Liver (tissue), 9 donors: ENCODE data around the gene ACACA. TPM values are rescaled to one million over a fixed set of nuclear protein-coding genes. Genes with fewer than 3 reads are reported as not detected.

Experiments
- DNase-seq: peaks from one replicate; pipeline ENCODE4 v3.0.0-alpha.2; 2017; ENCODE audit warnings: low spot score
- H3K27ac ChIP-seq, 2 donors: one replicate each; pipeline ENCODE4 v1.7.0; 2013; ENCODE audit warnings: inconsistent platforms in 2 of 2, low read length in 2 of 2, control low read depth in 1 of 2, low read depth in 1 of 2, mild to moderate bottlenecking in 1 of 2
- H3K27me3 ChIP-seq, 4 donors: one replicate each; pipeline versions ENCODE4 v1.6.1 to v1.7.0; 2013; ENCODE audit warnings: low read length in 3 of 4, inconsistent platforms in 1 of 4, mild to moderate bottlenecking in 1 of 4, moderate library complexity in 1 of 4; ENCODE audit not compliant: control insufficient read depth in 4 of 4, insufficient read depth in 4 of 4
- H3K36me3 ChIP-seq, 4 donors: one replicate each; pipeline versions ENCODE4 v1.6.1 to v1.7.0; 2013; ENCODE audit warnings: low read length in 3 of 4, mild to moderate bottlenecking in 3 of 4, low read depth in 1 of 4, moderate library complexity in 1 of 4; ENCODE audit not compliant: control insufficient read depth in 4 of 4, insufficient read depth in 3 of 4
- H3K4me1 ChIP-seq, 4 donors: one replicate each; pipeline versions ENCODE4 v1.6.1 to v1.7.0; 2013; ENCODE audit warnings: low read length in 3 of 4, mild to moderate bottlenecking in 3 of 4, moderate library complexity in 1 of 4; ENCODE audit not compliant: control insufficient read depth in 4 of 4, insufficient read depth in 4 of 4
- H3K4me3 ChIP-seq, 3 donors: one replicate each; pipeline versions ENCODE4 v1.6.1 to v1.7.0; 2013; ENCODE audit warnings: low read length in 3 of 3, control low read depth in 1 of 3, low read depth in 1 of 3, mild to moderate bottlenecking in 1 of 3
- H3K9ac ChIP-seq, 2 donors: one replicate each; pipeline ENCODE4 v1.7.0; 2013; ENCODE audit warnings: low read length in 2 of 2, mild to moderate bottlenecking in 2 of 2, moderate library complexity in 2 of 2, control low read depth in 1 of 2, low read depth in 1 of 2
- H3K9me3 ChIP-seq, 4 donors: one replicate each; pipeline versions ENCODE4 v1.6.1 to v1.7.0; 2013; ENCODE audit warnings: low read length in 3 of 4; ENCODE audit not compliant: control insufficient read depth in 4 of 4
- EGR1 ChIP-seq, 2 donors: IDR thresholded peaks; 2 replicates each; pipeline ENCODE4 v1.6.1; 2016 to 2018; ENCODE audit warnings: antibody characterized with exemption in 2 of 2, low read depth in 2 of 2
- FOXA1 ChIP-seq: IDR thresholded peaks from 2 replicates; pipeline ENCODE4 v1.6.1; 2016; ENCODE audit warnings: antibody characterized with exemption
- FOXA2 ChIP-seq: IDR thresholded peaks from 2 replicates; pipeline ENCODE4 v1.6.1; 2016; ENCODE audit warnings: antibody characterized with exemption
- GABPA ChIP-seq, 2 donors: IDR thresholded peaks in 1 of 2; conservative IDR thresholded peaks in 1 of 2; 2 replicates each; pipeline ENCODE4 v1.6.1; 2016; ENCODE audit warnings: antibody characterized with exemption in 2 of 2, mild to moderate bottlenecking in 1 of 2, moderate library complexity in 1 of 2
- HNF4A ChIP-seq, 2 donors: conservative IDR thresholded peaks; 2 replicates each; pipeline ENCODE4 v1.6.1; 2016; ENCODE audit warnings: antibody characterized with exemption in 2 of 2, mild to moderate bottlenecking in 2 of 2
- HNF4G ChIP-seq: IDR thresholded peaks from 2 replicates; pipeline ENCODE4 v1.6.1; 2016; ENCODE audit warnings: antibody characterized with exemption
- JUND ChIP-seq, 2 donors: IDR thresholded peaks; 2 replicates each; pipeline ENCODE4 v1.6.1; 2016; ENCODE audit warnings: antibody characterized with exemption in 2 of 2
- NR2F2 ChIP-seq: IDR thresholded peaks from 2 replicates; pipeline ENCODE4 v1.6.1; 2016; ENCODE audit warnings: antibody characterized with exemption
- RAD21 ChIP-seq, 2 donors: IDR thresholded peaks; 2 replicates each; pipeline ENCODE4 v1.6.1; 2016; ENCODE audit warnings: antibody characterized with exemption in 2 of 2, mild to moderate bottlenecking in 2 of 2
- RXRA ChIP-seq, 2 donors: IDR thresholded peaks; 2 replicates each; pipeline ENCODE4 v1.6.1; 2017 to 2018; ENCODE audit warnings: antibody characterized with exemption in 2 of 2, mild to moderate bottlenecking in 1 of 2
- SP1 ChIP-seq: IDR thresholded peaks from 2 replicates; pipeline ENCODE4 v1.6.1; 2018; ENCODE audit warnings: antibody characterized with exemption, mild to moderate bottlenecking
- TAF1 ChIP-seq: conservative IDR thresholded peaks from 2 replicates; pipeline ENCODE4 v1.6.1; 2016; ENCODE audit warnings: antibody characterized with exemption, mild to moderate bottlenecking
- YY1 ChIP-seq: IDR thresholded peaks from 2 replicates; pipeline ENCODE4 v1.6.1; 2016; ENCODE audit warnings: antibody characterized with exemption, mild to moderate bottlenecking
- WGBS: extraction: QIAGEN DNeasy Blood & Tissue Kit; methylation state at CpG from one replicate; pipeline ENCODE4 v1.1.7; 2013; 5-methylcytosine and 5-hydroxymethylcytosine counted together
- polyA plus RNA-seq, 2 donors: library from polyadenylated mRNA; stranded (reverse) in 1 of 2; unstranded in 1 of 2; fragments of 200-250 nt in 1 of 2; fragments of >200 nt in 1 of 2; fragmentation: Nextera tagmentation in 1 of 2; extraction: Ambion mirVana in 1 of 2; gene quantifications; one replicate each; pipeline versions ENCODE4 v1.2.1 to v1.2.3, GENCODE V29; 2013 to 2015
- total RNA-seq, 2 donors: library from RNA; depleted of rRNA; stranded (reverse); fragments of >200 nt; gene quantifications; one replicate each; pipeline ENCODE4 v1.2.3, GENCODE V29; 2014
- TF ChIP-seq, protein P1 (sequence below): IDR thresholded peaks from 2 replicates; pipeline ENCODE4 v1.6.1; 2016; ENCODE audit warnings: antibody characterized with exemption
- TF ChIP-seq, protein P2 (sequence below): IDR thresholded peaks from 2 replicates; pipeline ENCODE4 v1.6.1; 2016; ENCODE audit warnings: antibody characterized with exemption
- TF ChIP-seq, protein P3 (sequence below): fragments of 150-350 bp; IDR thresholded peaks from 2 replicates; pipeline ENCODE4 v1.5.1; 2017; ENCODE audit warnings: improper control_type of control experiment, low read depth, low read length; ENCODE audit not compliant: missing input control
- TF ChIP-seq, protein P4 (sequence below): IDR thresholded peaks from 2 replicates; pipeline ENCODE4 v1.6.1; 2016; ENCODE audit warnings: antibody characterized with exemption
- donor health status: healthy.
- donor health status: healthy.
- donor health status: healthy.
- donor health status: healthy.
- donor health status: healthy.

Gene ACACA
- total and polyA plus RNA-seq, 4 donors = 14.8 to 49.5 (median 31.2) TPM

DNA sequence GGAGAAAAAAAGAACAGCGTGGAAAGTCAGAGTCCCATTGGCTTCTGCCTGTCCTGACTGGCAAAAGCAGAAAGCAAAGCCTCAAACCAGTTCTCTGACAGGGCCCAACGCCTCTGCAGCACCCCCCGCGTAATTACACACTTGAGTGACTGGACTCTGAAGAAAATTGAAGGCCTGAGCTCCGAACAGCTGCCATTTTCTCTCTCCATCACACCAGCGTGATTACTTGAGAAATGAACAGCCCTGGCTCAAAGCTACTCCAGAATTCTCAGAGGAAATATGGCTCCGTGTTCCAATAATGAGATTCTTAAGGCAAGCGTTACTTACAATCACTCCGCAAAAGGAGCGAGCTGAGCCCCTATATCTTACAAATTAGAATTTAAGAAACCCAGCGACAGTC lies 173.6 kb downstream of the ACACA start:
- no peak overlapping the region for H3K9ac ChIP-seq
- H3K4me3 ChIP-seq = no peak overlapping the region
- TF ChIP-seq YY1 = no peak
- TF ChIP-seq, protein P1, sequence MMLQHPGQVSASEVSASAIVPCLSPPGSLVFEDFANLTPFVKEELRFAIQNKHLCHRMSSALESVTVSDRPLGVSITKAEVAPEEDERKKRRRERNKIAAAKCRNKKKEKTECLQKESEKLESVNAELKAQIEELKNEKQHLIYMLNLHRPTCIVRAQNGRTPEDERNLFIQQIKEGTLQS = no peak
- TF ChIP-seq TAF1 = no peak
- no peak for TF ChIP-seq HNF4A (conservative IDR thresholded peaks at IDR 0.05)
- no peak for TF ChIP-seq SP1
- TF ChIP-seq, protein P2, sequence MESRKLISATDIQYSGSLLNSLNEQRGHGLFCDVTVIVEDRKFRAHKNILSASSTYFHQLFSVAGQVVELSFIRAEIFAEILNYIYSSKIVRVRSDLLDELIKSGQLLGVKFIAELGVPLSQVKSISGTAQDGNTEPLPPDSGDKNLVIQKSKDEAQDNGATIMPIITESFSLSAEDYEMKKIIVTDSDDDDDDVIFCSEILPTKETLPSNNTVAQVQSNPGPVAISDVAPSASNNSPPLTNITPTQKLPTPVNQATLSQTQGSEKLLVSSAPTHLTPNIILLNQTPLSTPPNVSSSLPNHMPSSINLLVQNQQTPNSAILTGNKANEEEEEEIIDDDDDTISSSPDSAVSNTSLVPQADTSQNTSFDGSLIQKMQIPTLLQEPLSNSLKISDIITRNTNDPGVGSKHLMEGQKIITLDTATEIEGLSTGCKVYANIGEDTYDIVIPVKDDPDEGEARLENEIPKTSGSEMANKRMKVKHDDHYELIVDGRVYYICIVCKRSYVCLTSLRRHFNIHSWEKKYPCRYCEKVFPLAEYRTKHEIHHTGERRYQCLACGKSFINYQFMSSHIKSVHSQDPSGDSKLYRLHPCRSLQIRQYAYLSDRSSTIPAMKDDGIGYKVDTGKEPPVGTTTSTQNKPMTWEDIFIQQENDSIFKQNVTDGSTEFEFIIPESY = no peak
- TF ChIP-seq HNF4G = no peak
- no peak for TF ChIP-seq GABPA (IDR thresholded peaks at IDR 0.05 in 1 of 2, conservative IDR thresholded peaks at IDR 0.05 in 1 of 2)
- TF ChIP-seq FOXA2 = no peak
- TF ChIP-seq RXRA (IDR thresholded peaks at IDR 0.05) = no peak
- TF ChIP-seq EGR1 (IDR thresholded peaks at IDR 0.05; ENCODE audit: low read depth in 2 of 2) = no peak
- no peak for TF ChIP-seq RAD21 (IDR thresholded peaks at IDR 0.05)
- TF ChIP-seq, protein P3, sequence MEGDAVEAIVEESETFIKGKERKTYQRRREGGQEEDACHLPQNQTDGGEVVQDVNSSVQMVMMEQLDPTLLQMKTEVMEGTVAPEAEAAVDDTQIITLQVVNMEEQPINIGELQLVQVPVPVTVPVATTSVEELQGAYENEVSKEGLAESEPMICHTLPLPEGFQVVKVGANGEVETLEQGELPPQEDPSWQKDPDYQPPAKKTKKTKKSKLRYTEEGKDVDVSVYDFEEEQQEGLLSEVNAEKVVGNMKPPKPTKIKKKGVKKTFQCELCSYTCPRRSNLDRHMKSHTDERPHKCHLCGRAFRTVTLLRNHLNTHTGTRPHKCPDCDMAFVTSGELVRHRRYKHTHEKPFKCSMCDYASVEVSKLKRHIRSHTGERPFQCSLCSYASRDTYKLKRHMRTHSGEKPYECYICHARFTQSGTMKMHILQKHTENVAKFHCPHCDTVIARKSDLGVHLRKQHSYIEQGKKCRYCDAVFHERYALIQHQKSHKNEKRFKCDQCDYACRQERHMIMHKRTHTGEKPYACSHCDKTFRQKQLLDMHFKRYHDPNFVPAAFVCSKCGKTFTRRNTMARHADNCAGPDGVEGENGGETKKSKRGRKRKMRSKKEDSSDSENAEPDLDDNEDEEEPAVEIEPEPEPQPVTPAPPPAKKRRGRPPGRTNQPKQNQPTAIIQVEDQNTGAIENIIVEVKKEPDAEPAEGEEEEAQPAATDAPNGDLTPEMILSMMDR = no peak
- TF ChIP-seq FOXA1 = no peak
- no peak for TF ChIP-seq NR2F2
- TF ChIP-seq JUND (IDR thresholded peaks at IDR 0.05) = no peak
- TF ChIP-seq, protein P4, sequence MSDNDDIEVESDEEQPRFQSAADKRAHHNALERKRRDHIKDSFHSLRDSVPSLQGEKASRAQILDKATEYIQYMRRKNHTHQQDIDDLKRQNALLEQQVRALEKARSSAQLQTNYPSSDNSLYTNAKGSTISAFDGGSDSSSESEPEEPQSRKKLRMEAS = no peak
- peaks cover 0 to 18% (median 11%) of the 10 kb centered on the region in 4 donors for H3K4me1 ChIP-seq
- no peaks in the 10 kb centered on the region for H3K27me3 ChIP-seq
- H3K36me3 ChIP-seq = peaks cover 3 to 26% (median 15%) of the 10 kb centered on the region in 4 donors
- H3K9me3 ChIP-seq = no peaks in the 10 kb centered on the region
- DNase-seq = no peak
- no peak overlapping the region for H3K27ac ChIP-seq
- whole genome bisulfite sequencing = 97% methylated on average over 11 of the region's 11 CpGs

DNA sequence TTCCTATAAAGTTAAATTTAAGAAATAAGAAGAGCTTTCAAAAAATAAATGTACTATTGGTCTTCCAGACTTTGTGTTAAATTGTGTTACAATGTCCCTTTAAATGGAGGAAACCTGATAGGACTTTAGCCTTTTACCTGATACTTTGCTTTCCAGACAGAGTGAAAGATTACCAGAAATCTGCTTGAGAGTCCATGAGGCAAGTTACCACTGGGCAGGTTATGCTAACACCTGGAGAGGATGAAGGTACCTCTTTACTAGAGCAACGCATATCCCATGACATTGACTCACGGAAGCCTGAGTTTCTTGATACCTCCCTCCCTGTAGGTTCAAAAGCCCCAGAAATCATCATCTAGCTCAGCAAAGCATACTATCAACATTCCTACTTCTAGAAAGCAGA lies 174.7 kb downstream of the ACACA start:
- H3K27ac ChIP-seq = no peak overlapping the region
- peaks cover 0 to 20% (median 10%) of the 10 kb centered on the region in 4 donors for H3K36me3 ChIP-seq
- no peaks in the 10 kb centered on the region for H3K27me3 ChIP-seq
- H3K4me1 ChIP-seq = peaks cover 0 to 18% (median 11%) of the 10 kb centered on the region in 4 donors
- no peak overlapping the region for H3K4me3 ChIP-seq
- DNase-seq = no peak
- WGBS = 79% methylated on average over 2 of the region's 2 CpGs
- H3K9me3 ChIP-seq = no peaks in the 10 kb centered on the region
- TF ChIP-seq YY1 (no peak), HNF4A (conservative IDR thresholded peaks at IDR 0.05) (peak; percentile 48 to 67)
- TF ChIP-seq, protein P4 = peak; percentile 15
- no peak overlapping the region for H3K9ac ChIP-seq
